Measurements from ENCODE around the gene MGLL. TPM values are rescaled to one million over a fixed set of nuclear protein-coding genes. Genes with fewer than 3 reads are reported as not detected.
A peak's percentile ranks its signal among the peaks of the same experiment; 100 is the strongest.

The MGLL gene
- total RNA-seq, 1 donor from 2014 or later = 82.2 TPM

GRCh38 chr3:127693336-127693843, 128.9 kb downstream of the MGLL start:
- DNase-seq (ENCODE audit: low read depth) = no peak
- no peak for TF ChIP-seq CTCF (conservative IDR thresholded peaks at IDR 0.05; ENCODE audit: low read depth, low read length)
- H3K4me3 ChIP-seq (ENCODE audit: low read depth, low read length) = no peak overlapping the region

GRCh38 chr3:127692501-127693335, 129.6 kb downstream of the MGLL start:
- H3K4me3 ChIP-seq (ENCODE audit: low read depth, low read length) = no peak overlapping the region
- no peak for TF ChIP-seq CTCF (conservative IDR thresholded peaks at IDR 0.05; ENCODE audit: low read depth, low read length)
- DNase-seq (ENCODE audit: low read depth) = no peak

- TF ChIP-seq CTCF (conservative IDR thresholded peaks at IDR 0.05; ENCODE audit: low read depth, low read length) = no peak
- DNase-seq (ENCODE audit: low read depth) = no peak
- H3K4me3 ChIP-seq (ENCODE audit: low read depth, low read length) = no peak overlapping the region
Observed at GRCh38 chr3:127691974-127692373, 130.3 kb downstream of the MGLL start.

GRCh38 chr3:127691489-127691888, 130.8 kb downstream of the MGLL start:
- no peak for TF ChIP-seq CTCF (conservative IDR thresholded peaks at IDR 0.05; ENCODE audit: low read depth, low read length)
- H3K4me3 ChIP-seq (ENCODE audit: low read depth, low read length) = no peak overlapping the region
- DNase-seq (ENCODE audit: low read depth) = no peak

GRCh38 chr3:127690823-127691452, 131.4 kb downstream of the MGLL start:
- peak; percentile 59 for TF ChIP-seq CTCF (conservative IDR thresholded peaks at IDR 0.05; ENCODE audit: low read depth, low read length)
- no peak for DNase-seq (ENCODE audit: low read depth)
- H3K4me3 ChIP-seq (ENCODE audit: low read depth, low read length) = no peak overlapping the region

GRCh38 chr3:127690106-127690505, 132.2 kb downstream of the MGLL start:
- no peak for TF ChIP-seq CTCF (conservative IDR thresholded peaks at IDR 0.05; ENCODE audit: low read depth, low read length)
- DNase-seq (ENCODE audit: low read depth) = no peak
- H3K4me3 ChIP-seq (ENCODE audit: low read depth, low read length) = no peak overlapping the region
